Esophagus squamous epithelium (tissue), 5 donors: Measurements from ENCODE around the gene OR5AN1. TPM values are rescaled to one million over a fixed set of nuclear protein-coding genes. Genes with fewer than 3 reads are reported as not detected.
"Not testable (repeated sequence)": the region's sequence is repeated elsewhere in the genome, so short reads cannot be mapped to it uniquely, and the experiment has no call there.

ENCODE experiments used
- DNase-seq: peaks from one replicate; lab custom pipeline; 2025; lab: John Stamatoyannopoulos, UW
- H3K27ac ChIP-seq, 4 donors: fragments of 200-600 bp; sonication (generic); one replicate each; pipeline ENCODE4 v1.5.1; 2016 to 2019; ENCODE audit warnings: mild to moderate bottlenecking in 1 of 4
- H3K27me3 ChIP-seq, 4 donors: fragments of 200-600 bp; sonication (generic); 1 replicate in 3 of 4; 2 replicates in 1 of 4; pipeline versions ENCODE4 v1.5.1 to v1.6.0; 2017 to 2021; ENCODE audit warnings: antibody characterized with exemption in 1 of 4
- H3K36me3 ChIP-seq, 3 donors: fragments of 200-600 bp; sonication (generic); one replicate each; pipeline ENCODE4 v1.5.1; 2016 to 2019
- H3K4me1 ChIP-seq, 3 donors: fragments of 200-600 bp; sonication (generic); one replicate each; pipeline ENCODE4 v1.5.1; 2017 to 2019
- H3K4me3 ChIP-seq, 4 donors: fragments of 200-600 bp; sonication (generic); 1 replicate in 3 of 4; 2 replicates in 1 of 4; pipeline ENCODE4 v1.5.1; 2016 to 2019; ENCODE audit warnings: mild to moderate bottlenecking in 2 of 4, moderate library complexity in 1 of 4
- H3K9me3 ChIP-seq, 3 donors: fragments of 200-600 bp; sonication (generic); one replicate each; pipeline ENCODE4 v1.5.1; 2016 to 2019
- POLR2A ChIP-seq, 4 donors: fragments of 450-650 bp; IDR thresholded peaks; one replicate each; pipeline ENCODE4 v1.6.1; 2017; ENCODE audit warnings: antibody characterized with exemption in 4 of 4, mild to moderate bottlenecking in 4 of 4, moderate library complexity in 3 of 4
- WGBS, 2 donors: methylation state at CpG; one replicate each; pipeline ENCODE4 v1.1.5; 2018; 5-methylcytosine and 5-hydroxymethylcytosine counted together
- intact Hi-C: fragments of 100-400 bp; cut with DNase I; formaldehyde crosslinking; loops from one replicate; pipeline ENCODE4 v1.15.0; 2022
- total RNA-seq, 4 donors: library from RNA; depleted of rRNA; stranded (reverse); fragments of >200 nt; gene quantifications; one replicate each; pipeline ENCODE4 v1.1.0, GENCODE V29; 2016
- TF ChIP-seq, protein P1 (sequence below), 6 experiments: fragments of 450-650 bp in 4 of 6; fragments of 200-600 bp in 2 of 6; sonication (generic) in 2 of 6; IDR thresholded peaks; one replicate each; pipeline ENCODE4 v1.5.1; 2016 to 2019; ENCODE audit warnings: antibody characterized with exemption in 6 of 6, mild to moderate bottlenecking in 4 of 6, moderate library complexity in 4 of 6
- donor health status: DM: yes; HTN: yes; CAD: no.

Gene OR5AN1
- total RNA-seq, 4 donors from 2014 or later = not detected

DNA sequence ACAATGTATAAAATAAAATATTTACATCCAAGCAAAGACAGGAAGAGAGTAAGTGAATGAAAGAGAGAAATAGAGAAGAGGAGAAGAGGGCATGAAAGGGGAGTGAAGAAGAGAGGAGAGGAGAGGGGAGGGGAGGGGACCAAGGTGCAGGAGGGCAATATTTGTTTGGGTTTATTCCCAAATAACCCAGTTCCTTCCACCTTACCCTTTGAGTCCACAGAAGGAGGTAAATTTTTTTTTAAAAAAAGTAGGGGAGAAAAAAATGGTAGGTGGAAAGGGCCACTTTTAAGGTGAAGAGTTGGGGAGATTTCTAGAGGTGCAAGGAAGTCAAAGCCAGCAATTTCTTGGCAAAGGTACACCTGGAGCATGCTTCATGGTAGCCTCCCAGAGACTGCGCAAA lies 2.1 kb upstream of the OR5AN1 start:
- no peak overlapping the region for H3K4me3 ChIP-seq
- no peak for DNase-seq
- no peaks in the 10 kb centered on the region for H3K4me1 ChIP-seq
- no peaks in the 10 kb centered on the region for H3K36me3 ChIP-seq
- no peak for TF ChIP-seq POLR2A (IDR thresholded peaks at IDR 0.05)
- TF ChIP-seq, protein P1, sequence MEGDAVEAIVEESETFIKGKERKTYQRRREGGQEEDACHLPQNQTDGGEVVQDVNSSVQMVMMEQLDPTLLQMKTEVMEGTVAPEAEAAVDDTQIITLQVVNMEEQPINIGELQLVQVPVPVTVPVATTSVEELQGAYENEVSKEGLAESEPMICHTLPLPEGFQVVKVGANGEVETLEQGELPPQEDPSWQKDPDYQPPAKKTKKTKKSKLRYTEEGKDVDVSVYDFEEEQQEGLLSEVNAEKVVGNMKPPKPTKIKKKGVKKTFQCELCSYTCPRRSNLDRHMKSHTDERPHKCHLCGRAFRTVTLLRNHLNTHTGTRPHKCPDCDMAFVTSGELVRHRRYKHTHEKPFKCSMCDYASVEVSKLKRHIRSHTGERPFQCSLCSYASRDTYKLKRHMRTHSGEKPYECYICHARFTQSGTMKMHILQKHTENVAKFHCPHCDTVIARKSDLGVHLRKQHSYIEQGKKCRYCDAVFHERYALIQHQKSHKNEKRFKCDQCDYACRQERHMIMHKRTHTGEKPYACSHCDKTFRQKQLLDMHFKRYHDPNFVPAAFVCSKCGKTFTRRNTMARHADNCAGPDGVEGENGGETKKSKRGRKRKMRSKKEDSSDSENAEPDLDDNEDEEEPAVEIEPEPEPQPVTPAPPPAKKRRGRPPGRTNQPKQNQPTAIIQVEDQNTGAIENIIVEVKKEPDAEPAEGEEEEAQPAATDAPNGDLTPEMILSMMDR (IDR thresholded peaks at IDR 0.05) = no peak
- no peaks in the 10 kb centered on the region for H3K27me3 ChIP-seq
- H3K27ac ChIP-seq = no peak overlapping the region
- intact Hi-C loops = no loop called here
- no peaks in the 10 kb centered on the region for H3K9me3 ChIP-seq
- WGBS, 2 donors = 93 to 100% methylated on average over 1 of the region's 1 CpG

- Histone ChIP-seq H3K4me1 (no peaks in the 10 kb centered on the region), H3K36me3 (no peaks in the 10 kb centered on the region), H3K9me3 (no peaks in the 10 kb centered on the region), H3K27me3 (no peaks in the 10 kb centered on the region), H3K4me3 (no peak overlapping the region), H3K27ac (no peak overlapping the region)
- intact Hi-C loops = no loop called here
- TF ChIP-seq POLR2A (IDR thresholded peaks at IDR 0.05) = no peak
- TF ChIP-seq, protein P1 (IDR thresholded peaks at IDR 0.05) = no peak
- DNase-seq = no peak
Observed at GRCh38 chr11:59358020-59358419, 675 bp upstream of the OR5AN1 start.

GRCh38 chr11:59365232-59366018 lies 6.7 kb downstream of the OR5AN1 start:
- Histone ChIP-seq H3K4me1 (no peaks in the 10 kb centered on the region), H3K27me3 (no peaks in the 10 kb centered on the region), H3K27ac (no peak overlapping the region), H3K4me3 (no peak overlapping the region), H3K9me3 (no peaks in the 10 kb centered on the region), H3K36me3 (no peaks in the 10 kb centered on the region)
- intact Hi-C loops = no loop called here
- no peak for TF ChIP-seq POLR2A (IDR thresholded peaks at IDR 0.05)
- DNase-seq = no peak

- Histone ChIP-seq H3K4me3 (no peak overlapping the region), H3K27me3 (no peaks in the 10 kb centered on the region), H3K9me3 (no peaks in the 10 kb centered on the region), H3K36me3 (no peaks in the 10 kb centered on the region), H3K4me1 (no peaks in the 10 kb centered on the region), H3K27ac (no peak overlapping the region)
- WGBS, 2 donors = 42 to 52% methylated on average over 5 of the region's 8 CpGs
- intact Hi-C loops = no loop called here
- TF ChIP-seq POLR2A (IDR thresholded peaks at IDR 0.05) = no peak
- TF ChIP-seq, protein P1 (IDR thresholded peaks at IDR 0.05) = no peak
- DNase-seq = no peak
Observed at GRCh38 chr11:59368238-59369022, 9.7 kb downstream of the OR5AN1 start.

- H3K4me3 ChIP-seq, H3K9me3 ChIP-seq, H3K27me3 ChIP-seq, H3K36me3 ChIP-seq, H3K27ac ChIP-seq, H3K4me1 ChIP-seq, DNase-seq, intact Hi-C loops: not testable (repeated sequence)
- WGBS, 2 donors = 33% methylated on average over 3 of the region's 3 CpGs; no CpG with 5 or more reads in 1 of the 2 donors
Observed at GRCh38 chr11:59372324-59372723, 13.6 kb downstream of the OR5AN1 start.
